Skeletal muscle cell (primary cell): ENCODE measurements around the gene IFI27L1.

Experiments
- DNase-seq: peaks from one replicate; pipeline ENCODE4 v3.0.0-alpha.2; 2010; ENCODE audit warnings: low read depth
- H3K4me3 ChIP-seq: 2 replicates; pipeline ENCODE4 v1.5.1; 2011; ENCODE audit warnings: low read depth, mild to moderate bottlenecking, control low read depth, low read length, moderate library complexity

The IFI27L1 gene

DNA sequence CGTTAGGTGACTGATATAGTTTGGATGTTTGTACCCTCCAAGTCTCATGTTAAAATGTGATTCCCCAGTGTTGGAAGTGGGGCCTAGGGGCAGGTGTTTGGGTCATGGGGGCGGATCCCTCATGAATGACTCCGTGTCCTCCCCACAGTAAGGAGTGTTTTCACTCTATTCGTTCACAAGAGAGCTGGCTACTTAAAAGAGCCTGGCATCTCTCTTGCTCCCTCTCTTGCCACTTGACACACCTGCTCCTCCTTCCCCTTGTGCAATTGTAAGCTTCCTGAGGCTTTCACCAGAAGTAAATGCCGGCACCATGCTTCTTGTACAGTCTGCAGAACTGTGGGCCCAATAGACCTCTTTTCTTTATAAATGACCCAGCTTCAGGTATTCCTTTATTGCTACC is 45.7 kb downstream of the IFI27L1 start:
- no peak overlapping the region for H3K4me3 ChIP-seq
- no peak for DNase-seq

- no peak overlapping the region for H3K4me3 ChIP-seq
- no peak for DNase-seq
Observed at GRCh38 chr14:94127330-94127729, 46.2 kb downstream of the IFI27L1 start.

DNA sequence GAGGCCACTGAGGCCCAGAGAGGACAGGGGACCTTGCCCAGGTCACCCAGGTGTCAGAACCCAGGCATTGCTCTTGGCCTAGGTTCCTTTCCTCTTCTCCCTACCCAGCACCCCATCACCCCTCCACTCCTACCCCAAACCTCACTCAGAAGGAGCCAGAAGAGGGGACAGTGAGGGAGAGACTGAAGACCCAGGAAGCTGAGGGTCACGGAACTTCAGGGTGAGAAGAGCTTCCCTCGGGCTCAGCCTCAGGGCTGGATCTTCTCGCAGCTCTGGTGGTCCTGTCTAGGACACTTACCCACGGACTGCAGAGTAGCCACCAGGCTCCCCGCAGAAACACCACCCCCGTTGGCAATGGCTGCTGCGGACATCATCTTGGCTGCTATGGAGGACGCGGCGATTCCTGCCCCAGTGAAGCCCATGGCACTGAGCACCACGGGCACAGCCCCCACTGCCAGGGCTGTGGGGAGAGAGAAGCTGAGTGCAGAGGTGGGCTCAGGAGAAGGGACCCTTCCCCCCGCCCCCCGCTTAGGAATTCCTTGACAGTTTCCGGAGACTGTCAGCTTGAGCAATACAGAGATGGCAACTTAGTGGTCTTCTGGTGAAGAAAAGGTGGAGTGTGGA is 47.2 kb downstream of the IFI27L1 start:
- DNase-seq, result no peak
- peak overlapping the region; percentile 64 for H3K4me3 ChIP-seq

DNA sequence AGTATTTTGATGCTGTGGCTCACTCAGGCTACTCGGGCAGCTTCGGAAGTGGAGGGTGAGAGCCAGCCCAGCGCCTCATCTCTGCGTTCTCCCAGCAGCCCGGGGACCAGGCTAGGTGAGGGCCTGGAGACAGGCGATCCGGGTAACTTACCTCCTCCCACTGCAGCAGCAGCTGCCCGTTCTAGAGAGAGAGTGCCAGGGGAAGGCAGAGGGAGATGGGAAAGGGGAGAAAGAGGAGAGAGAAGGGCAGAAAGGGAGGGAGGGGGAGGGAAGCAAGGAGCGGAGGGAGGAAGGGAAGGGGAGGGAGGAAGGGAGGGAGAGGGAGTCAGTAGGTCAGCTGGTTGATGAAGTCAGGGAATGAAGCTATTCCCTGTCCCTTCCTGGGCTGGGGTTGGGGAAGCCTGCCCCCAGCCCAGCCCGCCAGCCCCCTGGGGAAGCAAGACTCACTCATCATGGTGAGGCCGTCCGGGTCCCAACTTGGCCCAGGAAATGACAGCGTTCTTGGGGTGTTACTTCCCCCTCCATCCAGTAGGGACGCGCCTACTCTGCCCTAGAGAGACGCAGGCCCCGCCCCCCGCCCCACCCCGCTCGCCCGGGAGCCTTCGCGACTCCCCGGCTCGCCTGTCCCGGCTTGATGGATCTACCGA is 48.1 kb downstream of the IFI27L1 start, which contains the start of gene IFI27L2:
Gene IFI27L2, minus strand, starts transcription at position 494 of the 647 bp plus-strand sequence. Its CDS starts 40 bp downstream, at position 454.
- H3K4me3 ChIP-seq, result peak within 1 kb of the TSS; percentile 64

GRCh38 chr14:94129758-94130414 is 48.8 kb downstream of the IFI27L1 start:
- no peak for DNase-seq
- peak overlapping the region; percentile 64 for H3K4me3 ChIP-seq

More for the DNA sequence above, 48.1 kb downstream of the IFI27L1 start, which contains the start of gene IFI27L2:
- peak; percentile 43 for DNase-seq

DNA sequence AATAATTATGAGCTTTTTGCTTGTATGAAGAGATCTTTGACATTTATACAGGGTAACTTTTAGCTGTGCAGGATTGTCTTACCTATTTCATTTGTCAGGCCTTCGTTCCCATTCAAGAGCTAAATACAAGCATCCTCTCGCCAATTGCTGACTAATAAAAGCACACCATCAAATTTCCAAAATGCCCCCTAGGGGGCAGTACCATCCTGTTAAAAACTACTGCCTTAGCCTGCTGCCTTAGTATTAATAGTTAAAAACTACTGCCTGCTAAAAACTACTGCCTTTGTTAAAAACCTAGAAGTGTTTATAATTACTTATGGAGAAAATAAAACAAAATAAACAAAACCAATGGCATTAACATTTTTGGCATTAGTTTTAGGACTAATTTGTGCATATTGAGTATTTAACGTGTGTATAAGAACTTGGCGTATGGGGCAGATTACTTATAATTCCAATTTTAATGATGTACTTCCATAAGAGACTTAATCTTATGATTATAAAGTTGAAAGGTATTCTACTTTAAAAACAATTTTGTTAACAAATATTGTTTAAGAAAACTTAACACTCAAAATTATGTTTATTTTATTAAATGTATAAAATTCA is 51.3 kb downstream of the IFI27L1 start:
- no peak for DNase-seq
- H3K4me3 ChIP-seq, result no peak overlapping the region

GRCh38 chr14:94135476-94135875 is 54.4 kb downstream of the IFI27L1 start:
- DNase-seq, result no peak
- no peak overlapping the region for H3K4me3 ChIP-seq

DNA sequence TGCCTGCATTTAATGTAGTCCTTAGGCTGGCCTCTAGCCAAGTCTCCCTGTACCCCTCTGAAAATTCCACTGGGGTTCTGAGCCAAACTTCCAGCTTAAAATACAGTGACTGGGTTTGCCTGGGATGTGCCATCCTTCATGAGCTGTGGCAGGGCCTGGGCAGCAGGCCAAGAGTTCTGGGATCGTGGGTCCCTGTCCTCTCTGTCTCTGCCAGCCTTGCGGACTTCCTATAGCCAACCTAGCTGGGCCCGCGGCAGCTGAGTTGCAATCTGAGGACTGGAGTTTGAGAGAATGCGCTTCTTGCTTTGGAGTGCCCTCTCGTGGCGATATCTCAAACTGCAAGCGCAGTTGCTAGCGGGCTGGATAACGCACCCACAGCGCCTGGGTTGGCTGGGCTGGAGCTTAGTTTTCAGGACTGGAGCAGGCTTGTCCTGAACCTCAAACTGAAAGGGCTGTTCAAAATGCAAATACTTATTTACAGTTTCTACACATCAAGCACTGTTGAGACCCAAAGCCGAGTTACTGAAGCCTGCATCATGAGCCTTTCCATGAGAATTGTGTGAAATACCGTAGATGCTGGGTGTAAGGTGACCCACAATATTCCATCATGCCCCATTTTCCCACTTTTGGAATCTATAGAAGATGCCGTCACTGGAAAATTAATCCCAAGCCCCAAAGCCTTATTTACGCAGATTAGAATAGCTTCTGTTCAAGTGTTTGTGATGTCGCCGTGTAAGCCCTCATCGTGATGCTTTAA is 55.6 kb downstream of the IFI27L1 start:
- no peak overlapping the region for H3K4me3 ChIP-seq
- no peak for DNase-seq

GRCh38 chr14:94138251-94138650 is 57.1 kb downstream of the IFI27L1 start:
- no peak for DNase-seq
- no peak overlapping the region for H3K4me3 ChIP-seq

GRCh38 chr14:94139006-94139405 is 57.9 kb downstream of the IFI27L1 start:
- DNase-seq, result no peak
- no peak overlapping the region for H3K4me3 ChIP-seq

DNA sequence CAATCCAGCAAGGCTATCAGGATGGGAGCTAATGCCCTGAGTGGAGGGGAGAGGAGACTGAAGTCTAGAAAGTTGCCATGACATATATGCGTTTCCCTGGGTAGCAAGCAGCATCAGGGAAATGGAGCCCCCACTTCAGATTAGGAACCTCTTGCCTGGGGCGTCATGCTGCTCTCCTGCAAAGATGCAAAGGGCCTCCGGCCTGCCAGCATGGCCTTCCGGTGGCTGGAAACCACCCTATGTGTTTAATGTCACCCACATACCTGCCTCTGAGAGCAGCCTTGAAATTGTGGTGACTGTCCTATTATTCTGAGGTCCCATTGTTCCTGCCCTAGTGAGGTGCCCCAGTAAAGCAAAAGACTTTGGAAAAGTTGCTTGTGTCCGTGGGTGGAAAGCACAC is 58.3 kb downstream of the IFI27L1 start:
- no peak for DNase-seq

GRCh38 chr14:94142247-94142646 is 61.1 kb downstream of the IFI27L1 start:
- no peak for DNase-seq

More for the DNA sequence above, 58.3 kb downstream of the IFI27L1 start:
- no peak overlapping the region for H3K4me3 ChIP-seq

DNA sequence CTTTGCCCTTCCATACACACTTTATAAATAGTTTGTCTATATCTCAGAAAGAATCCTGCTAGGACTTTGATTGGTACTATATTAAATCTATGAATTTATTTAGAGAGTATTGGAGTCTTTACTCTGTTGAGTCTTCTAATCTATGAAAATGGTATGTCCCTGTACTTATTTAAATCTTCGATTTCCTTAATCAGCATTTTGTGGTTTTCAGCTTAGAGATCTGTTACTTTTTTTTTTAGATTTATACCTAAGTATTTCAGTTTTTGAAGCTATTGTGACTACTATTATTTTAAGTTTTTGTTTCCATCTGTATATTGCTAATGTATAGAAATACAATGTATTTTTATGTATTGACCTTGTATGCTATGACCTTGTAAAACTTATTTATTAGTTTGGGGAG is 61.7 kb downstream of the IFI27L1 start:
- H3K4me3 ChIP-seq, result no peak overlapping the region

More at GRCh38 chr14:94142247-94142646, 61.1 kb downstream of the IFI27L1 start:
- no peak overlapping the region for H3K4me3 ChIP-seq

DNA sequence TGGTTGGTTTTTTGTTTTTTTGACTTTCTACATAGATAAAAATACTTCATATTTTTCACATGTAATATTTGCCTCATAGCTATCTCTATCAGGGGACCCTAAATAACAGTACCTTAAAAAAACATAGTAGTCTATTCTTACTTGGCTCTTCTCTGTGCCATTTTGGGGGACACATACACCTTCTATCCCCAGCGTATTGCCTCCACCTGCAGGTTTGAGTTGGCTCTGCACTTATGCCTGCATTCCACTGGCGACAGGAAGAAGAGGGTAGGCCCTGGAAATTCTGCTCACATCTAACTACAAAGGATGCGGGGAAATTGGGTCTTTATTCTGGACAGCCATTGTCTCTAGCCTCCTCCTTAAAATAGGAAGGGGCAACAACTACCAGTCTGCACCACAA is 62.1 kb downstream of the IFI27L1 start:
- H3K4me3 ChIP-seq, result no peak overlapping the region
- DNase-seq, result no peak

More for the DNA sequence above, 61.7 kb downstream of the IFI27L1 start:
- no peak for DNase-seq

- DNase-seq, result no peak
Observed at GRCh38 chr14:94143711-94144110, 62.6 kb downstream of the IFI27L1 start.

DNA sequence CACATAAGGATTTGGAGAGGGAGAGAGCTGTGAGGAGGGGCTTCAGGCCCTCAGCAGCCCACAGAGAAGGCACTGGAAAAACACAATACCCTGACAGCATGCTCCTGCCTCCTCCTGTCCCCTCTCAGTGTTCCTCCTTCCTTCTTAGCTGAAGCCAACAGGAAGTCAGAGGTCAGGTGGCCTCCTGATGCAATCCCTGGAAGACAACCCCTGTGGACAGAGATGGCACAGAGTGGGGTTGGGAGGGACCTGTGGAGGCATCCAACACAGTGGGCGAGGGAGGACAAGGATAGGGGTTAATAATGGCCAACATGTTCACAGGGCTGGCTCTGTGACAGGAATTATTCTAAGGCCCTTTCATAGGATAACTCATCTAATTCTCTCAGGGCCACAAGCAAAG is 63.7 kb downstream of the IFI27L1 start:
- H3K4me3 ChIP-seq, result no peak overlapping the region
- DNase-seq, result no peak

More at GRCh38 chr14:94143711-94144110, 62.6 kb downstream of the IFI27L1 start:
- H3K4me3 ChIP-seq, result no peak overlapping the region

GRCh38 chr14:94145902-94146527 is 64.9 kb downstream of the IFI27L1 start:
- no peak overlapping the region for H3K4me3 ChIP-seq
- no peak for DNase-seq
